ENCODE measurements around the gene SGTA. TPM values are rescaled to one million over a fixed set of nuclear protein-coding genes. Genes with fewer than 3 reads are reported as not detected.

Gene SGTA
- total RNA-seq, 1 donor from 2014 or later, result 47.3 TPM

DNA sequence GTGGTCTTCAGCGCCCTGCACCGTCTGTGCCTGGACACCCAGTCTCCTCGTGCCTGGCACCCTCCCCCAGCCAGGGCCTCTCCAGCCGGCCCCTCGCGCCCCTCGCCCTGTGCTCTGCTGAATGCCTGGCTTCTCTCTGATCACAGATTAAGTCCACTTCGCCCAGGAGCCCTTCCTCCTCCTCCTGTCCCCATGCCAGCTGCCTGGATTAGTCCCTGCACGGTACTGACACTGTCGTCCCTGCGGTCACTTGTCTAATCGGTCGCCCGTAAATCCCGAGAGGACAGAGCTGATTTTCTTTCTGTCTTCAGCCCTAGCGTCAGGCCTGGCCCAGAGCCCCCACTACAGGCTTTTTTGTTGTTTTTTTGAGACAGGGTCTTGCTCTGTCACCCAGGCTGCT, 8.8 kb upstream of the SGTA start:
- ChIA-PET POLR2A (no interaction called here), CTCF (no interaction called here)
- peaks cover 38% of the 10 kb centered on the region for H3K4me1 Mint-ChIP-seq
- ATAC-seq (ENCODE audit: low read depth) (no peak), DNase-seq (no peak)
- H3K9me3 Mint-ChIP-seq, result no peaks in the 10 kb centered on the region
- TF ChIP-seq, protein P1, sequence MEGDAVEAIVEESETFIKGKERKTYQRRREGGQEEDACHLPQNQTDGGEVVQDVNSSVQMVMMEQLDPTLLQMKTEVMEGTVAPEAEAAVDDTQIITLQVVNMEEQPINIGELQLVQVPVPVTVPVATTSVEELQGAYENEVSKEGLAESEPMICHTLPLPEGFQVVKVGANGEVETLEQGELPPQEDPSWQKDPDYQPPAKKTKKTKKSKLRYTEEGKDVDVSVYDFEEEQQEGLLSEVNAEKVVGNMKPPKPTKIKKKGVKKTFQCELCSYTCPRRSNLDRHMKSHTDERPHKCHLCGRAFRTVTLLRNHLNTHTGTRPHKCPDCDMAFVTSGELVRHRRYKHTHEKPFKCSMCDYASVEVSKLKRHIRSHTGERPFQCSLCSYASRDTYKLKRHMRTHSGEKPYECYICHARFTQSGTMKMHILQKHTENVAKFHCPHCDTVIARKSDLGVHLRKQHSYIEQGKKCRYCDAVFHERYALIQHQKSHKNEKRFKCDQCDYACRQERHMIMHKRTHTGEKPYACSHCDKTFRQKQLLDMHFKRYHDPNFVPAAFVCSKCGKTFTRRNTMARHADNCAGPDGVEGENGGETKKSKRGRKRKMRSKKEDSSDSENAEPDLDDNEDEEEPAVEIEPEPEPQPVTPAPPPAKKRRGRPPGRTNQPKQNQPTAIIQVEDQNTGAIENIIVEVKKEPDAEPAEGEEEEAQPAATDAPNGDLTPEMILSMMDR (IDR thresholded peaks at IDR 0.05), result no peak
- H3K27me3 Mint-ChIP-seq, result no peaks in the 10 kb centered on the region
- peaks cover 48% of the 10 kb centered on the region for H3K36me3 Mint-ChIP-seq (ENCODE audit: low read depth)
- H3K27ac Mint-ChIP-seq, result no peak overlapping the region
- H3K4me3 Mint-ChIP-seq, result no peak overlapping the region
- intact Hi-C loops (cut with micrococcal nuclease), result no loop called here

DNA sequence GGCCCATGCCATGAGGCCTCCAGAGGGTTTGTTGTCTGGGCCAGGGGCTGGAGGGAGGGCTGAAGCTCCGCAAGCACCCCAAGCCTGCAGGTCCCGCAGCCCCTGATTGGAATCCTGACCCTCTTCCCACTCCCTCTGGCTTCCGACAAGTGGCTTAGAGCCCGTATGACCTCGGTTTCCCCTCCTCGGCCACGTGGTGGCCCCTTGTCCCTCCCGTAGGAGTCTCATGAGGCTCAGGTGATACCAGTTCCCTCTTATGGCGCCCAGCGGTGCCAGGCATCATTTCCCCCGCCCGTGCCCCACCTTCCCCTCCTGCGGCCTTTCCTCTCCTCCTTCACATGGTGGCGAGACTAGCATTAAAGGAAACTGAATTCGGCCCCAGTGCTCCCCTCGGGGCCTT, 8.4 kb upstream of the SGTA start:
- intact Hi-C loops (cut with micrococcal nuclease), result no loop called here
- TF ChIP-seq, protein P1 (IDR thresholded peaks at IDR 0.05), result no peak
- no peak for DNase-seq
- H3K4me3 Mint-ChIP-seq, result no peak overlapping the region
- no peaks in the 10 kb centered on the region for H3K9me3 Mint-ChIP-seq
- ChIA-PET POLR2A (no interaction called here), CTCF (no interaction called here)
- no peak overlapping the region for H3K27ac Mint-ChIP-seq
- no peaks in the 10 kb centered on the region for H3K27me3 Mint-ChIP-seq
- H3K4me1 Mint-ChIP-seq, result peaks cover 41% of the 10 kb centered on the region
- ATAC-seq (ENCODE audit: low read depth), result no peak
- H3K36me3 Mint-ChIP-seq (ENCODE audit: low read depth), result peaks cover 45% of the 10 kb centered on the region

DNA sequence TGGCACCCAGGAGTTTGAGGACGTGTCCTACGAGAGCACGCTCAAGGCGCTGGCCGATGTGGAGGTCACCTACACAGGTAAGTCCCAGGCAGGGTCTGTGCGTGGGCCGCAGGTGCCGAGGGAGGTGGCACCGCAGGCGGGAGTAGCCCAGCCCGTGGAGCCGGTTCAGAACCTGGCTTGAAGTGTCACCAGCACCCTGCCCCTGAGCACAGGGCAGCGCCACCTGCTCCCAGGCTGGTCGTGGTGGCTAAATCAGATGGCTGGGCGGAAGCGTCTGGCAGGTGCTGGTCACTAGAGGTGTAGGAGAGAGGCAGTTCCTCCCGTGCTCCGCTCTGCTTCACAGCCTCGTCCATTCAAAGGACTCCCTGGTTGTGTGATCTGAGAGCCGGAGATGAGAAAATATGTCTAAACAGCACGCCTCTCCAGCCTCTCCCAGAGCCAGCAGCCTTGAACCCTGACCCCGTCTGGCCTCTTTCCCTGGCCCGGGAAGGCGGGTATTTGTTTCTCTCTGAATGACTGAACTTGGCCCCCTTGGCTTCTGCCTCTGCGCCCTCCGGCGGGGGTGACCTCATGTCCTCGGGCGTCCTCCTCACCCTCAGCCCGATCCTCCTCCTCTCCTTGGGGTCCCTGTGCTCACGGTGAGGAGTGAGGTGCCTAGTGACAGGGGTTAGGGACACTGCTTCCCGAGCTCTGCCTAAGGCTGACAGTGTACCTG, 7.6 kb upstream of the SGTA start:
- H3K27ac Mint-ChIP-seq, result no peak overlapping the region
- no peak for ATAC-seq (ENCODE audit: low read depth)

GRCh38 chr19:2790194-2790556, 7.1 kb upstream of the SGTA start:
- TF ChIP-seq, protein P1 (IDR thresholded peaks at IDR 0.05), result no peak
- no peaks in the 10 kb centered on the region for H3K27me3 Mint-ChIP-seq
- no peaks in the 10 kb centered on the region for H3K9me3 Mint-ChIP-seq
- peaks cover 48% of the 10 kb centered on the region for H3K4me1 Mint-ChIP-seq
- intact Hi-C loops (cut with micrococcal nuclease), result no loop called here
- CTCF ChIA-PET, result no interaction called here
- POLR2A ChIA-PET, result interaction anchor here (0.7 kb wide), 1 partner anchor 92 kb away, joined by 4 read pairs; no protein-coding TSS in a partner anchor
- peak overlapping the region; percentile 82 for H3K27ac Mint-ChIP-seq
- H3K4me3 Mint-ChIP-seq, result peak overlapping the region; percentile 62
- ATAC-seq (ENCODE audit: low read depth) (no peak), DNase-seq (no peak)
- peaks cover 34% of the 10 kb centered on the region for H3K36me3 Mint-ChIP-seq (ENCODE audit: low read depth)

More for the DNA sequence above, 7.6 kb upstream of the SGTA start:
- Mint-ChIP-seq H3K4me3 (no peak overlapping the region), H3K9me3 (no peaks in the 10 kb centered on the region), H3K36me3 (ENCODE audit: low read depth) (peaks cover 39% of the 10 kb centered on the region), H3K27me3 (no peaks in the 10 kb centered on the region), H3K4me1 (peaks cover 48% of the 10 kb centered on the region)
- no peak for DNase-seq
- TF ChIP-seq, protein P1 (IDR thresholded peaks at IDR 0.05), result no peak
- POLR2A ChIA-PET, result no interaction called here
- CTCF ChIA-PET, result no interaction called here
- intact Hi-C loops (cut with micrococcal nuclease), result no loop called here

- H3K4me3 Mint-ChIP-seq, result no peak overlapping the region
- ChIA-PET CTCF (no interaction called here), POLR2A (no interaction called here)
- H3K4me1 Mint-ChIP-seq, result peaks cover 66% of the 10 kb centered on the region
- TF ChIP-seq, protein P1 (IDR thresholded peaks at IDR 0.05), result no peak
- peak overlapping the region; percentile 46 for H3K27ac Mint-ChIP-seq
- no peaks in the 10 kb centered on the region for H3K27me3 Mint-ChIP-seq
- peaks cover 22% of the 10 kb centered on the region for H3K36me3 Mint-ChIP-seq (ENCODE audit: low read depth)
- ATAC-seq (ENCODE audit: low read depth) (no peak), DNase-seq (no peak)
- intact Hi-C loops (cut with micrococcal nuclease), result no loop called here
- no peaks in the 10 kb centered on the region for H3K9me3 Mint-ChIP-seq
Measured at GRCh38 chr19:2788237-2788636, 5.2 kb upstream of the SGTA start.
